ENCODE results near the gene ZCCHC13. TPM values are rescaled to one million over a fixed set of nuclear protein-coding genes. Genes with fewer than 3 reads are reported as not detected.
"Not testable (repeated sequence)": the region's sequence is repeated elsewhere in the genome, so short reads cannot be mapped to it uniquely, and the experiment has no call there.

The ZCCHC13 gene
- total RNA-seq, 1 experiment from 2014 or later = not detected

GRCh38 chrX:74293343-74293946 is 10.5 kb upstream of the ZCCHC13 start:
- Histone ChIP-seq H2AFZ (ENCODE audit: low read length) (peak overlapping the region; percentile 64), H3K79me2 (ENCODE audit: low read length) (peaks cover 37% of the 10 kb centered on the region), H3K9me3 (ENCODE audit: low read length) (no peaks in the 10 kb centered on the region), H4K20me1 (ENCODE audit: insufficient read depth, low read depth, low read length) (no peaks in the 10 kb centered on the region), H3K4me3 (ENCODE audit: low read length) (peak overlapping the region; percentile 87), H3K9ac (ENCODE audit: low read length) (peak overlapping the region; percentile 85), H3K27me3 (ENCODE audit: low read length) (no peaks in the 10 kb centered on the region), H3K27ac (ENCODE audit: low read length) (no peak overlapping the region), H3K9me2 (replicated peaks; ENCODE audit: insufficient read depth, low read length) (no peaks in the 10 kb centered on the region), H3K36me3 (ENCODE audit: insufficient read depth, low read length) (peaks cover 2% of the 10 kb centered on the region), H3K4me2 (ENCODE audit: low read depth, low read length, poor library complexity, severe bottlenecking) (peak overlapping the region; percentile 94), H3K4me1 (ENCODE audit: low read length) (peaks cover 12% of the 10 kb centered on the region)
- peak; percentile 80 for DNase-seq

DNA sequence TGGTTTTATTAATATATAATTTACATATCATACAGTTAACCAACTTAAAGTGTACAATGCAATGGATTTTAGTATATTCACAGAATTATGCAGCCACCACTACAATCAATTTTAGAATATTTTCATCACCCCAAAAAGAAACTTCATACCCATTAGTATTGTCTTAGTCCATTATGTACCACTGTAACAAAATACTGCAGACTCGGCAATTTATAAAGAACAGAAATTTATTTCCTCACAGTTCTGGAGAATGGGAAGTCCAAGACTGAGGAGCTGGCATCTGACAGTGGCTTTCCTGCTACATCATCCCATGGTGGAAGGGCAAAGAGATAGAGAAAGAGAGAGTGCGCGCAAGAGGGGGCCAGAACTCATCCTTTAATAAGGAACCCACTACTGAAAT is 8.9 kb upstream of the ZCCHC13 start:
- Histone ChIP-seq H3K36me3 (ENCODE audit: insufficient read depth, low read length) (no peaks in the 10 kb centered on the region), H3K27ac (ENCODE audit: low read length) (no peak overlapping the region), H4K20me1 (ENCODE audit: insufficient read depth, low read depth, low read length) (no peaks in the 10 kb centered on the region), H3K79me2 (ENCODE audit: low read length) (peaks cover 20% of the 10 kb centered on the region), H3K9ac (ENCODE audit: low read length) (no peak overlapping the region), H3K27me3 (ENCODE audit: low read length) (no peaks in the 10 kb centered on the region), H2AFZ (ENCODE audit: low read length) (no peak overlapping the region), H3K9me2 (replicated peaks; ENCODE audit: insufficient read depth, low read length) (no peaks in the 10 kb centered on the region), H3K9me3 (ENCODE audit: low read length) (no peaks in the 10 kb centered on the region), H3K4me2 (ENCODE audit: low read depth, low read length, poor library complexity, severe bottlenecking) (no peak overlapping the region), H3K4me1 (ENCODE audit: low read length) (peaks cover 9% of the 10 kb centered on the region), H3K4me3 (ENCODE audit: low read length) (no peak overlapping the region)
- no peak for DNase-seq

- Histone ChIP-seq H4K20me1 (ENCODE audit: insufficient read depth, low read depth, low read length) (no peaks in the 10 kb centered on the region), H3K27me3 (ENCODE audit: low read length) (no peaks in the 10 kb centered on the region), H2AFZ (ENCODE audit: low read length) (no peak overlapping the region), H3K4me3 (ENCODE audit: low read length) (no peak overlapping the region), H3K9ac (ENCODE audit: low read length) (no peak overlapping the region), H3K36me3 (ENCODE audit: insufficient read depth, low read length) (no peaks in the 10 kb centered on the region), H3K27ac (ENCODE audit: low read length) (no peak overlapping the region), H3K4me2 (ENCODE audit: low read depth, low read length, poor library complexity, severe bottlenecking) (no peak overlapping the region), H3K4me1 (ENCODE audit: low read length) (no peaks in the 10 kb centered on the region; the same call in 1 of the 2 replicates), H3K79me2 (ENCODE audit: low read length) (no peaks in the 10 kb centered on the region), H3K9me2 (replicated peaks; ENCODE audit: insufficient read depth, low read length) (no peaks in the 10 kb centered on the region), H3K9me3 (ENCODE audit: low read length) (no peaks in the 10 kb centered on the region)
- no peak for DNase-seq
Measured at GRCh38 chrX:74297766-74298165, 6.2 kb upstream of the ZCCHC13 start.

DNA sequence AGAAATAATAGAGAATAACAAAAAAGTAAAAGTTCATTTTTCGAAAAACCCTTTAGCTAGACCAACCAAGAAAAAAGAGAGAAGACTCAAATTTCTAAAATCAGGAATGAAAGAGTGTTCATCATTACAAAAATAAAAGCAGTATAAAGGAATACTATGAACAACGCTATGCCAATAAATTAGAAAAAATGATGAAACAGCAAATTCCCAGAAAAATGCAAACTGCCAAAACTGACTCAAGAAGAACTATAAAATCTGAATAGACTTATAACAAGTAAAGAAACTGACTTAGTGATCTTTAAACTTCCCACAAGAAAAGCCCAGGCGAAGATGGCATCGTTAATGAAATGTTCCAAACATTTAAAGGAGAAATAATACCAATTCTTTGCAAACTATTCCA is 3.1 kb upstream of the ZCCHC13 start:
- H2AFZ ChIP-seq (ENCODE audit: low read length) = no peak overlapping the region
- H3K9me2 ChIP-seq (replicated peaks; ENCODE audit: insufficient read depth, low read length) = no peaks in the 10 kb centered on the region
- H4K20me1 ChIP-seq (ENCODE audit: insufficient read depth, low read depth, low read length) = no peaks in the 10 kb centered on the region
- H3K27me3 ChIP-seq (ENCODE audit: low read length) = no peaks in the 10 kb centered on the region
- H3K4me3 ChIP-seq (ENCODE audit: low read length) = no peak overlapping the region
- no peak overlapping the region for H3K27ac ChIP-seq (ENCODE audit: low read length)
- DNase-seq = no peak
- no peak overlapping the region for H3K4me2 ChIP-seq (ENCODE audit: low read depth, low read length, poor library complexity, severe bottlenecking)
- no peaks in the 10 kb centered on the region for H3K4me1 ChIP-seq (ENCODE audit: low read length)
- no peaks in the 10 kb centered on the region for H3K36me3 ChIP-seq (ENCODE audit: insufficient read depth, low read length)
- no peaks in the 10 kb centered on the region for H3K9me3 ChIP-seq (ENCODE audit: low read length)
- H3K79me2 ChIP-seq (ENCODE audit: low read length) = no peaks in the 10 kb centered on the region
- H3K9ac ChIP-seq (ENCODE audit: low read length) = no peak overlapping the region

GRCh38 chrX:74318672-74319071 is 14.7 kb downstream of the ZCCHC13 start:
- DNase-seq = no peak
- Histone ChIP-seq H4K20me1 (ENCODE audit: insufficient read depth, low read depth, low read length) (no peaks in the 10 kb centered on the region), H2AFZ (ENCODE audit: low read length) (no peak overlapping the region), H3K9me2 (replicated peaks; ENCODE audit: insufficient read depth, low read length) (no peaks in the 10 kb centered on the region), H3K27ac (ENCODE audit: low read length) (no peak overlapping the region), H3K79me2 (ENCODE audit: low read length) (no peaks in the 10 kb centered on the region), H3K4me1 (ENCODE audit: low read length) (no peaks in the 10 kb centered on the region), H3K27me3 (ENCODE audit: low read length) (no peaks in the 10 kb centered on the region), H3K9ac (ENCODE audit: low read length) (no peak overlapping the region), H3K9me3 (ENCODE audit: low read length) (no peaks in the 10 kb centered on the region), H3K4me3 (ENCODE audit: low read length) (no peak overlapping the region), H3K36me3 (ENCODE audit: insufficient read depth, low read length) (no peaks in the 10 kb centered on the region), H3K4me2 (ENCODE audit: low read depth, low read length, poor library complexity, severe bottlenecking) (no peak overlapping the region)

DNA sequence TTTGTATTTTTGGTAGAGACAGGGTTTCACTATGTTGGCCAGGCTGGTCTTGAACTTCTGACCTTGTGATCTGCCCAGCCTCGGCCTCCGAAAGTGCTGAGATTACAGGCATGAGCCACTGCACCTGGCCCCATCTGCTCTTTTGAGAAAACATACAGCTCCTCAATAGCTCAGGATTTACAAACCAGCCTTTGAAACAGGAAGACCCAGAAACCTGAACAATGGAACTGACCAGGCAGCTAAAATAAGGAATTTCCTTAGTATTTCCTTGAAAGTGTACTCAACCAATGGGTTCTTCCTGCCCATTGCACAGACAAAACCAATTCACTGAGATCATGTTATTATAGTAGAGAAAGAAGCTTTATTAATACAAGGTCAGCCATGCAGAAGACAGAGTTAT is 15.3 kb downstream of the ZCCHC13 start:
- H3K79me2 ChIP-seq (ENCODE audit: low read length); H3K4me1 ChIP-seq (ENCODE audit: low read length); H4K20me1 ChIP-seq (ENCODE audit: insufficient read depth, low read depth, low read length); H3K27ac ChIP-seq (ENCODE audit: low read length); DNase-seq; H3K9me2 ChIP-seq (replicated peaks; ENCODE audit: insufficient read depth, low read length); H3K27me3 ChIP-seq (ENCODE audit: low read length); H3K9me3 ChIP-seq (ENCODE audit: low read length); H2AFZ ChIP-seq (ENCODE audit: low read length); H3K9ac ChIP-seq (ENCODE audit: low read length); H3K4me3 ChIP-seq (ENCODE audit: low read length); H3K4me2 ChIP-seq (ENCODE audit: low read depth, low read length, poor library complexity, severe bottlenecking); H3K36me3 ChIP-seq (ENCODE audit: insufficient read depth, low read length): not testable (repeated sequence)

GRCh38 chrX:74321191-74321590 is 17.2 kb downstream of the ZCCHC13 start:
- Histone ChIP-seq H3K4me3 (ENCODE audit: low read length) (no peak overlapping the region), H3K4me1 (ENCODE audit: low read length) (no peaks in the 10 kb centered on the region), H3K4me2 (ENCODE audit: low read depth, low read length, poor library complexity, severe bottlenecking) (no peak overlapping the region), H3K36me3 (ENCODE audit: insufficient read depth, low read length) (no peaks in the 10 kb centered on the region), H2AFZ (ENCODE audit: low read length) (no peak overlapping the region), H3K9me2 (replicated peaks; ENCODE audit: insufficient read depth, low read length) (no peaks in the 10 kb centered on the region), H4K20me1 (ENCODE audit: insufficient read depth, low read depth, low read length) (no peaks in the 10 kb centered on the region), H3K9me3 (ENCODE audit: low read length) (no peaks in the 10 kb centered on the region), H3K79me2 (ENCODE audit: low read length) (no peaks in the 10 kb centered on the region), H3K9ac (ENCODE audit: low read length) (no peak overlapping the region), H3K27me3 (ENCODE audit: low read length) (no peaks in the 10 kb centered on the region), H3K27ac (ENCODE audit: low read length) (no peak overlapping the region)
- no peak for DNase-seq

DNA sequence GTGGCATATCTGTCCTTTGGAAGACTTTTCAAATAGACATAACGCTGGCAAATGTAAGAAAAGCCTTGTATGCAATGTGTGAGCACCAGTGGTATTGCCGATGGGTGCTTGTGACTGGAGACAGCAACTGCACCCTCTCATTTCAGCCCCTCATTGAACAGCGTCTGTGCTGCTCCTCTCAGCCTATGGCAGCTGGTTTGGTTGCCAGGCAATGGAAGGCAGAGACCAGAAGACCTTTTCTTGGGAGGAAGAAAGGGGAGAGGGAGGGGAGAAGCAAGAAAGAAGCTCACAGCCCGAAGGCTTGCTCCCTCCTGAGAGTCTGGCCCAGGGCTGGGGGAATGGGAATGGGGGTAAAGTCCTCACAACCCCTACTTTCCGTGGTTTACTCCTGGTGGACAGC is 20.2 kb downstream of the ZCCHC13 start:
- no peaks in the 10 kb centered on the region for H3K79me2 ChIP-seq (ENCODE audit: low read length)
- H2AFZ ChIP-seq (ENCODE audit: low read length) = no peak overlapping the region
- H3K9me3 ChIP-seq (ENCODE audit: low read length) = no peaks in the 10 kb centered on the region
- no peaks in the 10 kb centered on the region for H3K36me3 ChIP-seq (ENCODE audit: insufficient read depth, low read length)
- no peak for DNase-seq
- no peaks in the 10 kb centered on the region for H3K27me3 ChIP-seq (ENCODE audit: low read length)
- no peak overlapping the region for H3K4me3 ChIP-seq (ENCODE audit: low read length)
- no peaks in the 10 kb centered on the region for H4K20me1 ChIP-seq (ENCODE audit: insufficient read depth, low read depth, low read length)
- H3K27ac ChIP-seq (ENCODE audit: low read length) = no peak overlapping the region
- no peaks in the 10 kb centered on the region for H3K4me1 ChIP-seq (ENCODE audit: low read length)
- no peak overlapping the region for H3K4me2 ChIP-seq (ENCODE audit: low read depth, low read length, poor library complexity, severe bottlenecking)
- H3K9ac ChIP-seq (ENCODE audit: low read length) = no peak overlapping the region
- no peaks in the 10 kb centered on the region for H3K9me2 ChIP-seq (replicated peaks; ENCODE audit: insufficient read depth, low read length)
